Measurements from ENCODE around the gene METTL22. TPM values are rescaled to one million over a fixed set of nuclear protein-coding genes. Genes with fewer than 3 reads are reported as not detected.

Gene METTL22
- total RNA-seq, 2 donors from 2014 or later = 18.9 to 47.5 TPM

DNA sequence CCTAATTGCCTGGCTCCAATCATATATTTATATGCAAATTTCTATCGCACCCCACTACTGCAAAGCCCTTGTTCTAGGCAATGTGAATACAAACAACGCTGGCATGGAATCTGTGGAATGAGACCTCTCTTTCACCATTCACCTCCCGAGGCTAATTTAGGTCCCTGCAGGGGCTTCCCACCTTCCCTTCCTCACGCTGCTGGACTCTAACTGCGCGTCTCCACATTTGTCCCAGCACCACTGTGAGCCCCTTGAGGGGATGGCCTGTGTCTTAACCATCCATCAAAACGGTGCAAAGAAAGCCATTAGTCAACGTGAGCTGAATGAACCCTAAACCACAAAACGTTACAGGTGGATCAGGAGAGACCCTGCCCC, 32.8 kb upstream of the METTL22 start:
- no peaks in the 10 kb centered on the region for H3K9me3 ChIP-seq
- 16 to 22% methylated on average over 8 to 9 of the region's 9 CpGs for WGBS, 2 donors
- no peak for ATAC-seq
- no peak overlapping the region for H3K4me3 ChIP-seq
- no peak overlapping the region for H3K27ac ChIP-seq
- peaks cover 16% of the 10 kb centered on the region for H3K4me1 ChIP-seq
- TF ChIP-seq, protein P1, sequence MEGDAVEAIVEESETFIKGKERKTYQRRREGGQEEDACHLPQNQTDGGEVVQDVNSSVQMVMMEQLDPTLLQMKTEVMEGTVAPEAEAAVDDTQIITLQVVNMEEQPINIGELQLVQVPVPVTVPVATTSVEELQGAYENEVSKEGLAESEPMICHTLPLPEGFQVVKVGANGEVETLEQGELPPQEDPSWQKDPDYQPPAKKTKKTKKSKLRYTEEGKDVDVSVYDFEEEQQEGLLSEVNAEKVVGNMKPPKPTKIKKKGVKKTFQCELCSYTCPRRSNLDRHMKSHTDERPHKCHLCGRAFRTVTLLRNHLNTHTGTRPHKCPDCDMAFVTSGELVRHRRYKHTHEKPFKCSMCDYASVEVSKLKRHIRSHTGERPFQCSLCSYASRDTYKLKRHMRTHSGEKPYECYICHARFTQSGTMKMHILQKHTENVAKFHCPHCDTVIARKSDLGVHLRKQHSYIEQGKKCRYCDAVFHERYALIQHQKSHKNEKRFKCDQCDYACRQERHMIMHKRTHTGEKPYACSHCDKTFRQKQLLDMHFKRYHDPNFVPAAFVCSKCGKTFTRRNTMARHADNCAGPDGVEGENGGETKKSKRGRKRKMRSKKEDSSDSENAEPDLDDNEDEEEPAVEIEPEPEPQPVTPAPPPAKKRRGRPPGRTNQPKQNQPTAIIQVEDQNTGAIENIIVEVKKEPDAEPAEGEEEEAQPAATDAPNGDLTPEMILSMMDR (IDR thresholded peaks at IDR 0.05) = no peak
- TF ChIP-seq POLR2A (IDR thresholded peaks at IDR 0.05) = no peak
- no peaks in the 10 kb centered on the region for H3K36me3 ChIP-seq (replicated peaks in 1 of 2; ENCODE audit: insufficient read depth in 1 of 2, low read depth in 2 of 2)
- DNase-seq = no peak
- H3K27me3 ChIP-seq = peaks cover 5 to 25% of the 10 kb centered on the region in 2 donors
- intact Hi-C loops (cut with DNase I) = no loop called here

DNA sequence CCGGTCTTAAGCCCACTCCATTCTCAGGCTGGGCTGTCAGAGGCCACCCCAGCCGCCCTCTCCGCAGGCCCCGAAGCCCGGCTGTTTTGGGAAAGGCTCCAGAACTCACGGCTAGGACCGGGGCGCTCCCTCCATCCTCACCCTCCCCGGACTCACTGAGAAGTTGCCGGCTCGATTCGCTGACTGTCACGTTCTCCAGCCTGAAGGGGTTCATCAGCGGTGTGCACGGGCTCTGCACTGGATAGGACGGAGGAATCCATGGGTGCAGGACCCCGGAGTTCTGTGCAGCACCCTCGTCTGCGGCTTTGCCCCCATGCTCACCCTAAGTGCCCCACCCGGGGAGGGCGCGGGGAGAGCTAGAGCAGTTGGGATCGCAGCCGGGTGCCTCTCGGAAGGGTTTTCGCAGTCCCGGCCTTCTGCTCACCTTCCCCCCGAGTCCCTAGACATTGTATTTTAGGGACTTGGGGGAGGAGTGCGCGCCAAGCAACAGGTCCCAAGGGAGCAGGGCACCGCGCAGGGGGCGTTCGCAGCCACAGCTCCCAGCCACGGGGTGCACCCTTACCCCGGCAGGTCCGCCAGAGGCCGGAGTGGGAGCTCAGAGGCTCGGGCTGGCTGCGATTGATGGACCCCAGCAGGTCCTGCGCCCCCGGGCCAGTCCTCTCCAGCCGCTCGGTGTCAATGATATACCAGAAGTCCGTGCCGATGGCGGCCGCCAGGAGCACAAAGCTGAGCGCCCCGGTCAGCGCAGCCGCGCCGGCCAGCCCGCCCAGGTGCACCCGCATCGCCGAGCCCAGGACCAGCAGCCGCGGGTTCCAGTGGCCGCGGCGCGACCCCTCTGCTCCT, 32.2 kb upstream of the METTL22 start:
- DNase-seq (peak in 3 of 4 donors; percentile 17 to 38 (median 24)), ATAC-seq (peak; percentile 52)
- Histone ChIP-seq H3K27ac (no peak overlapping the region), H3K4me3 (no peak overlapping the region), H3K27me3 (peaks cover 5 to 25% of the 10 kb centered on the region in 2 donors), H3K36me3 (replicated peaks in 1 of 2; ENCODE audit: insufficient read depth in 1 of 2, low read depth in 2 of 2) (no peaks in the 10 kb centered on the region), H3K9me3 (no peaks in the 10 kb centered on the region), H3K4me1 (peaks cover 16% of the 10 kb centered on the region)
- no peak for TF ChIP-seq POLR2A (IDR thresholded peaks at IDR 0.05)
- TF ChIP-seq, protein P1 (IDR thresholded peaks at IDR 0.05) = peak in 4 of 7 experiments; percentile 6 to 28 (median 11)
- intact Hi-C loops (cut with DNase I) = no loop called here
- 0 to 1% methylated on average over 22 to 61 of the region's 64 CpGs for WGBS, 2 donors

DNA sequence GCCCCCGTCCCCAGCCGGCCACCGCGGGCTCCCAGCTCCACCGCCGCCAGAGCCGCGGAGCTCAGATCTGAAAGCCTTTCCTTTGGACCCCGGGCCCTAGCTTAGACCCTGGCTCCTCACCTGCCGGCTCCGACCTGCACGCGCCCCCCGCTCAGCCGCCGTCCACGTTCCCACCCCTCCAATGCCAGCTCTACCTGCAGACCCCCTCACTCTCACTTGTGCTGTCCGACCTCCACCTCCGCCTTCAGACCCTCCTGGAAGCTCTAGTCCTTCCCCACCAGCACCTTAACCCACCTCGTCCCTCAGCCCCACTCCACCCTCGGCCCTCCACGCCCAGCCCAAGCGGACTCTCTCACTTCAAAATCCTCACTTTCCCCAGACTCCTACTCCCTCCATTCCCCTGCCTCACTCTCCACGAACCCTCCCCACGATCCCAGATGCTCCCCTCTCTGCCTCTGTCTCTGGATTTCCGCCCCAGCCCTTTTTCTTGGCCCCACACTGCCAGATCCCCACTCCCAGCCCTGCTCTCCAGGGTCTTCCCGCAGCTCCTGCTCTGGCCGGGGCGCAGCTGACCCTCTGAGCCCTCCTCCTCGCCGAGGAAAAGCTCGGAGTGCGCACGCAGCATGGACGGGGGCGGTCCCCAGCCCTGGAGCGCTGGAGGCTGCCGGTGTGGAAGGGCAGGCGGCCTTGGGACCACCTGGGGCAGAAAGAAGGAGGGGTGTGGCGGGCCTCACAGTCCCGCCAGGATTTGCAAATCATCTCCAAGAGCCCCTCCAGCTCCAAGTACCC, 31.4 kb upstream of the METTL22 start, which contains the start of gene TMEM114:
Gene TMEM114 (minus strand): TSS at position 612 of the 789 bp plus-strand sequence. CDS start 673 bp downstream, outside the sequence.
- WGBS, 2 donors = 4% methylated on average over 25 to 41 of the region's 41 CpGs
- Histone ChIP-seq H3K27me3 (peaks cover 5 to 25% of the 10 kb centered on the region in 2 donors), H3K36me3 (replicated peaks in 1 of 2; ENCODE audit: insufficient read depth in 1 of 2, low read depth in 2 of 2) (no peaks in the 10 kb centered on the region), H3K9me3 (no peaks in the 10 kb centered on the region), H3K27ac (no peak within 1 kb of the TSS), H3K4me3 (no peak within 1 kb of the TSS), H3K4me1 (peaks cover 16% of the 10 kb centered on the region)
- DNase-seq (no peak), ATAC-seq (no peak)
- TF ChIP-seq POLR2A (IDR thresholded peaks at IDR 0.05) = no peak
- TF ChIP-seq, protein P1 (IDR thresholded peaks at IDR 0.05) = no peak
- intact Hi-C loops (cut with DNase I) = no loop called here

DNA sequence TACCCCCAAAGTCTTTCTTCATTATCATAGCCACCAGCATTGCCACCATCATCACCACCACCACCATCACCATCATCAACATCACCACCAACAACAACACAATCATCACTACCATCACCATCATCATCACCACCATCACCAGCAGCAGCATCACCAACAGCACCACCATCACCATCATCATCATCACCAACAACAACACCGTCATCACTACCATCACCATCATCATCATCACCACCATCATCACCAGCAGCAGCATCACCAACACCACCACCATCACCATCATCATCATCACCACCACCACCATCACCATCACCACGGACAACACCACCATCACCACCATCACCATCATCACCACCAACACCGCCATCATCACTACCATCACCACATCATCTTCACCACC, 30.7 kb upstream of the METTL22 start:
- TF ChIP-seq POLR2A (IDR thresholded peaks at IDR 0.05) = no peak
- TF ChIP-seq, protein P1 (IDR thresholded peaks at IDR 0.05) = no peak
- H3K4me3 ChIP-seq = no peak overlapping the region
- H3K27ac ChIP-seq = no peak overlapping the region
- peaks cover 16% of the 10 kb centered on the region for H3K4me1 ChIP-seq
- H3K9me3 ChIP-seq = no peaks in the 10 kb centered on the region
- intact Hi-C loops (cut with DNase I) = no loop called here
- H3K27me3 ChIP-seq = peaks cover 5 to 25% of the 10 kb centered on the region in 2 donors
- no peak for DNase-seq
- no peak for ATAC-seq
- H3K36me3 ChIP-seq (replicated peaks in 1 of 2; ENCODE audit: insufficient read depth in 1 of 2, low read depth in 2 of 2) = no peaks in the 10 kb centered on the region
- 93 to 98% methylated on average over 3 of the region's 3 CpGs for WGBS, 2 donors

All from body of pancreas (tissue), 4 donors.